ENCODE measurements around the gene ZNF691.

DNA sequence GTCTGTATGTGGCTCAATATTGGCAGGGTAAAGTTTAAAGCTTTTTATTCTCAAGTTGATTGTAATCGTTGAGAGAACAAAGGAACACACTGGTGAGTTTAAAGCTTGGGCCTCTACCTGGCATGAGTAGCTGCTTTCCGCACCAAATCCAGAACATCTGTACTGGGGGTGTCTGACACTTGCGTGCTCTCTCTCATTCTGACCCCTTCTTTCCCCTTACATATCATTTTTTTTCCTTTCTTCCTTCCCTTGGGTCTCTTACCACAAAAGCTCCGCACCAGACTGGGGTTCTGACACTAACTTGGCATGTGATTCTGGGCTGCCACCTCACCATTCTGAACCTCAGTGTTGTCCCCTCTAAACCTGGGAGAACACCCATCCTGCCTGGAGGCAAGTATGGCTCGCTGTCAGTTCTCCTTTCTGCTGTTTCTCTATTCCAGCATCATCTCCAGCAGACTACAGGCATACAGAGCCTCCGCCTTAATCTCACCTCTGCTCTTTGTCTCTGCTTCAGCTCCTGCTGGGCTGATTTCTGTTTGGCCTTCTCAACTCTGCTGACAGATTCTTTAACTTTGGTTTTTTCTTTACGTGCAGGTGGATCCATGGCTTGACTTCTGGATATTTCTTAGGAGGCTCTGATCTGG, 30.4 kb upstream of the ZNF691 start:
- TF ChIP-seq, protein P1, sequence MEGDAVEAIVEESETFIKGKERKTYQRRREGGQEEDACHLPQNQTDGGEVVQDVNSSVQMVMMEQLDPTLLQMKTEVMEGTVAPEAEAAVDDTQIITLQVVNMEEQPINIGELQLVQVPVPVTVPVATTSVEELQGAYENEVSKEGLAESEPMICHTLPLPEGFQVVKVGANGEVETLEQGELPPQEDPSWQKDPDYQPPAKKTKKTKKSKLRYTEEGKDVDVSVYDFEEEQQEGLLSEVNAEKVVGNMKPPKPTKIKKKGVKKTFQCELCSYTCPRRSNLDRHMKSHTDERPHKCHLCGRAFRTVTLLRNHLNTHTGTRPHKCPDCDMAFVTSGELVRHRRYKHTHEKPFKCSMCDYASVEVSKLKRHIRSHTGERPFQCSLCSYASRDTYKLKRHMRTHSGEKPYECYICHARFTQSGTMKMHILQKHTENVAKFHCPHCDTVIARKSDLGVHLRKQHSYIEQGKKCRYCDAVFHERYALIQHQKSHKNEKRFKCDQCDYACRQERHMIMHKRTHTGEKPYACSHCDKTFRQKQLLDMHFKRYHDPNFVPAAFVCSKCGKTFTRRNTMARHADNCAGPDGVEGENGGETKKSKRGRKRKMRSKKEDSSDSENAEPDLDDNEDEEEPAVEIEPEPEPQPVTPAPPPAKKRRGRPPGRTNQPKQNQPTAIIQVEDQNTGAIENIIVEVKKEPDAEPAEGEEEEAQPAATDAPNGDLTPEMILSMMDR (conservative IDR thresholded peaks at IDR 0.05 in 1 of 2, IDR thresholded peaks at IDR 0.05 in 1 of 2; ENCODE audit: extremely low read depth in 1 of 2, insufficient read depth in 1 of 2, low read depth in 1 of 2, low read length in 2 of 2), result no peak
- TF ChIP-seq EZH2 (IDR thresholded peaks at IDR 0.05; ENCODE audit: borderline replicate concordance, low read length), result no peak
